SH-SY5Y (cell line): ENCODE measurements around the gene CASQ2.

ENCODE experiments used
- GATA2 ChIP-seq: IDR thresholded peaks from 2 replicates; pipeline ENCODE4 v1.6.1; 2011; ENCODE audit warnings: mild to moderate bottlenecking, low read depth, low read length
- GATA3 ChIP-seq: IDR thresholded peaks from 2 replicates; pipeline ENCODE4 v1.6.1; 2011; ENCODE audit warnings: low read depth, mild to moderate bottlenecking, low read length, moderate library complexity

- TF ChIP-seq GATA2 (no peak), GATA3 (no peak)
Observed at GRCh38 chr1:115679141-115679611, 89.3 kb downstream of the CASQ2 start.
